HL-60 (cell line): ENCODE measurements around the gene KCNK15.

ENCODE experiments used
- SPI1 ChIP-seq: IDR thresholded peaks from 2 replicates; pipeline ENCODE4 v1.6.1; 2012; ENCODE audit warnings: low read depth, mild to moderate bottlenecking, borderline replicate concordance
- TF ChIP-seq, protein P1 (sequence below): IDR thresholded peaks from one replicate; pipeline ENCODE4 v1.5.1; 2011; ENCODE audit warnings: low read length, control low read depth, inconsistent platforms; ENCODE audit not compliant: insufficient read depth
- TF ChIP-seq, protein P2 (sequence below): IDR thresholded peaks from 2 replicates; pipeline ENCODE4 v1.6.1; 2012; ENCODE audit warnings: low read depth; ENCODE audit not compliant: insufficient replicate concordance

DNA sequence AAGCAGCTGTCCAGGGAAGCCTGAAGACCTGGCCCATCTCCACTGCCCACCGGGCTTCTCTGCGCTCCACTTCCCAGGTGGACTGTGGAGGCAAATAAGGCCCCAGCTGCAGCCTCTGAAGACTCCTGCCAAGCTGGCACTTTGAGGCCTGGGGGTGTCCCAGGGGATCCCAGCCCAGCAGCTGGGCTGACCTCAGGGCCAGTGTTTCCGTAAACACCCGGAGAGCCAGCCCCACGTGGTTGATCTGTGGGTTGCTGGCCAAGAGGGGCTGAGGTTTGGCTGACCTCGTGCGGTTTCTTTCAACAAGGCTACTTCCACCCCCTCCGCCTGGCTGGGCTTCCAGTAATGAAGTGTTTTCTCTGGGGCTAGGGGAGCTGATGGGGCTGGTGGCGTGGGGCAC, 42.9 kb upstream of the KCNK15 start:
- TF ChIP-seq, protein P1, sequence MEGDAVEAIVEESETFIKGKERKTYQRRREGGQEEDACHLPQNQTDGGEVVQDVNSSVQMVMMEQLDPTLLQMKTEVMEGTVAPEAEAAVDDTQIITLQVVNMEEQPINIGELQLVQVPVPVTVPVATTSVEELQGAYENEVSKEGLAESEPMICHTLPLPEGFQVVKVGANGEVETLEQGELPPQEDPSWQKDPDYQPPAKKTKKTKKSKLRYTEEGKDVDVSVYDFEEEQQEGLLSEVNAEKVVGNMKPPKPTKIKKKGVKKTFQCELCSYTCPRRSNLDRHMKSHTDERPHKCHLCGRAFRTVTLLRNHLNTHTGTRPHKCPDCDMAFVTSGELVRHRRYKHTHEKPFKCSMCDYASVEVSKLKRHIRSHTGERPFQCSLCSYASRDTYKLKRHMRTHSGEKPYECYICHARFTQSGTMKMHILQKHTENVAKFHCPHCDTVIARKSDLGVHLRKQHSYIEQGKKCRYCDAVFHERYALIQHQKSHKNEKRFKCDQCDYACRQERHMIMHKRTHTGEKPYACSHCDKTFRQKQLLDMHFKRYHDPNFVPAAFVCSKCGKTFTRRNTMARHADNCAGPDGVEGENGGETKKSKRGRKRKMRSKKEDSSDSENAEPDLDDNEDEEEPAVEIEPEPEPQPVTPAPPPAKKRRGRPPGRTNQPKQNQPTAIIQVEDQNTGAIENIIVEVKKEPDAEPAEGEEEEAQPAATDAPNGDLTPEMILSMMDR: no peak
- TF ChIP-seq, protein P2, sequence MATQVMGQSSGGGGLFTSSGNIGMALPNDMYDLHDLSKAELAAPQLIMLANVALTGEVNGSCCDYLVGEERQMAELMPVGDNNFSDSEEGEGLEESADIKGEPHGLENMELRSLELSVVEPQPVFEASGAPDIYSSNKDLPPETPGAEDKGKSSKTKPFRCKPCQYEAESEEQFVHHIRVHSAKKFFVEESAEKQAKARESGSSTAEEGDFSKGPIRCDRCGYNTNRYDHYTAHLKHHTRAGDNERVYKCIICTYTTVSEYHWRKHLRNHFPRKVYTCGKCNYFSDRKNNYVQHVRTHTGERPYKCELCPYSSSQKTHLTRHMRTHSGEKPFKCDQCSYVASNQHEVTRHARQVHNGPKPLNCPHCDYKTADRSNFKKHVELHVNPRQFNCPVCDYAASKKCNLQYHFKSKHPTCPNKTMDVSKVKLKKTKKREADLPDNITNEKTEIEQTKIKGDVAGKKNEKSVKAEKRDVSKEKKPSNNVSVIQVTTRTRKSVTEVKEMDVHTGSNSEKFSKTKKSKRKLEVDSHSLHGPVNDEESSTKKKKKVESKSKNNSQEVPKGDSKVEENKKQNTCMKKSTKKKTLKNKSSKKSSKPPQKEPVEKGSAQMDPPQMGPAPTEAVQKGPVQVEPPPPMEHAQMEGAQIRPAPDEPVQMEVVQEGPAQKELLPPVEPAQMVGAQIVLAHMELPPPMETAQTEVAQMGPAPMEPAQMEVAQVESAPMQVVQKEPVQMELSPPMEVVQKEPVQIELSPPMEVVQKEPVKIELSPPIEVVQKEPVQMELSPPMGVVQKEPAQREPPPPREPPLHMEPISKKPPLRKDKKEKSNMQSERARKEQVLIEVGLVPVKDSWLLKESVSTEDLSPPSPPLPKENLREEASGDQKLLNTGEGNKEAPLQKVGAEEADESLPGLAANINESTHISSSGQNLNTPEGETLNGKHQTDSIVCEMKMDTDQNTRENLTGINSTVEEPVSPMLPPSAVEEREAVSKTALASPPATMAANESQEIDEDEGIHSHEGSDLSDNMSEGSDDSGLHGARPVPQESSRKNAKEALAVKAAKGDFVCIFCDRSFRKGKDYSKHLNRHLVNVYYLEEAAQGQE: no peak
- TF ChIP-seq SPI1: no peak
